ENCODE measurements around the gene ZC3H10.

The ZC3H10 gene

GRCh38 chr12:56126732-56127239 is 8.7 kb downstream of the ZC3H10 start:
- no peak overlapping the region for H3K27ac ChIP-seq (ENCODE audit: low read length)
- H3K4me1 ChIP-seq (ENCODE audit: control insufficient read depth, insufficient read depth, low read length) = no peaks in the 10 kb centered on the region; the same call in 1 of the 2 replicates
- H3K27me3 ChIP-seq (ENCODE audit: control insufficient read depth, insufficient read depth, low read length) = no peaks in the 10 kb centered on the region
- DNase-seq (ENCODE audit: low read depth, low spot score) = no peak
- H3K36me3 ChIP-seq (ENCODE audit: control insufficient read depth, insufficient read depth, low read length) = peaks cover 14% of the 10 kb centered on the region
- no peak overlapping the region for H3K4me3 ChIP-seq (ENCODE audit: low read length)
- no CpG with 5 or more reads among the region's 3 CpGs for WGBS (ENCODE audit: insufficient coverage, insufficient read length)
- H3K9me3 ChIP-seq (ENCODE audit: control insufficient read depth, insufficient read depth, low read length) = no peaks in the 10 kb centered on the region

- no CpG with 5 or more reads among the region's 8 CpGs for WGBS (ENCODE audit: insufficient coverage, insufficient read length)
- H3K36me3 ChIP-seq (ENCODE audit: control insufficient read depth, insufficient read depth, low read length) = peaks cover 21% of the 10 kb centered on the region
- DNase-seq (ENCODE audit: low read depth, low spot score) = no peak
These were observed 9.4 kb downstream of the ZC3H10 start for GRCh38 chr12:56127485-56127887.

GRCh38 chr12:56127888-56128669 is 10.0 kb downstream of the ZC3H10 start, which contains the start of gene ESYT1:
ESYT1 (plus strand) TSS chr12:56128267; CDS start chr12:56128320, 53 bp downstream.
- DNase-seq (ENCODE audit: low read depth, low spot score) = peak; percentile 100
- no peaks in the 10 kb centered on the region for H3K9me3 ChIP-seq (ENCODE audit: control insufficient read depth, insufficient read depth, low read length)
- no CpG with 5 or more reads among the region's 49 CpGs for WGBS (ENCODE audit: insufficient coverage, insufficient read length)
- H3K4me1 ChIP-seq (ENCODE audit: control insufficient read depth, insufficient read depth, low read length) = no peaks in the 10 kb centered on the region; the same call in 1 of the 2 replicates
- no peaks in the 10 kb centered on the region for H3K27me3 ChIP-seq (ENCODE audit: control insufficient read depth, insufficient read depth, low read length)
- peak within 1 kb of the TSS; percentile 70 for H3K4me3 ChIP-seq (ENCODE audit: low read length)
- H3K36me3 ChIP-seq (ENCODE audit: control insufficient read depth, insufficient read depth, low read length) = peaks cover 23% of the 10 kb centered on the region
- H3K27ac ChIP-seq (ENCODE audit: low read length) = no peak within 1 kb of the TSS

More at GRCh38 chr12:56127485-56127887, 9.4 kb downstream of the ZC3H10 start:
- H3K9me3 ChIP-seq (ENCODE audit: control insufficient read depth, insufficient read depth, low read length) = no peaks in the 10 kb centered on the region
- H3K27me3 ChIP-seq (ENCODE audit: control insufficient read depth, insufficient read depth, low read length) = no peaks in the 10 kb centered on the region
- H3K4me3 ChIP-seq (ENCODE audit: low read length) = peak overlapping the region; percentile 13; the same call in 1 of the 2 replicates
- H3K4me1 ChIP-seq (ENCODE audit: control insufficient read depth, insufficient read depth, low read length) = no peaks in the 10 kb centered on the region; the same call in 1 of the 2 replicates
- H3K27ac ChIP-seq (ENCODE audit: low read length) = no peak overlapping the region

GRCh38 chr12:56128670-56129205 is 10.7 kb downstream of the ZC3H10 start:
- Histone ChIP-seq H3K36me3 (ENCODE audit: control insufficient read depth, insufficient read depth, low read length) (peaks cover 29% of the 10 kb centered on the region), H3K27me3 (ENCODE audit: control insufficient read depth, insufficient read depth, low read length) (no peaks in the 10 kb centered on the region), H3K4me3 (ENCODE audit: low read length) (peak overlapping the region; percentile 70), H3K4me1 (ENCODE audit: control insufficient read depth, insufficient read depth, low read length) (no peaks in the 10 kb centered on the region; the same call in 1 of the 2 replicates), H3K9me3 (ENCODE audit: control insufficient read depth, insufficient read depth, low read length) (no peaks in the 10 kb centered on the region), H3K27ac (ENCODE audit: low read length) (no peak overlapping the region)
- no peak for DNase-seq (ENCODE audit: low read depth, low spot score)
- no CpG with 5 or more reads among the region's 20 CpGs for WGBS (ENCODE audit: insufficient coverage, insufficient read length)

- no peaks in the 10 kb centered on the region; the same call in 1 of the 2 replicates for H3K4me1 ChIP-seq (ENCODE audit: control insufficient read depth, insufficient read depth, low read length)
- no CpG with 5 or more reads among the region's 29 CpGs for WGBS (ENCODE audit: insufficient coverage, insufficient read length)
- peaks cover 34% of the 10 kb centered on the region for H3K36me3 ChIP-seq (ENCODE audit: control insufficient read depth, insufficient read depth, low read length)
- no peak overlapping the region for H3K27ac ChIP-seq (ENCODE audit: low read length)
- H3K9me3 ChIP-seq (ENCODE audit: control insufficient read depth, insufficient read depth, low read length) = no peaks in the 10 kb centered on the region
- DNase-seq (ENCODE audit: low read depth, low spot score) = no peak
- no peaks in the 10 kb centered on the region for H3K27me3 ChIP-seq (ENCODE audit: control insufficient read depth, insufficient read depth, low read length)
- peak overlapping the region; percentile 70; the same call in 1 of the 2 replicates for H3K4me3 ChIP-seq (ENCODE audit: low read length)
These were observed 11.3 kb downstream of the ZC3H10 start for GRCh38 chr12:56129206-56129941.

- no peaks in the 10 kb centered on the region for H3K9me3 ChIP-seq (ENCODE audit: control insufficient read depth, insufficient read depth, low read length)
- no CpG with 5 or more reads among the region's 22 CpGs for WGBS (ENCODE audit: insufficient coverage, insufficient read length)
- no peak overlapping the region for H3K4me3 ChIP-seq (ENCODE audit: low read length)
- H3K36me3 ChIP-seq (ENCODE audit: control insufficient read depth, insufficient read depth, low read length) = peaks cover 34% of the 10 kb centered on the region
- no peak for DNase-seq (ENCODE audit: low read depth, low spot score)
- H3K4me1 ChIP-seq (ENCODE audit: control insufficient read depth, insufficient read depth, low read length) = no peaks in the 10 kb centered on the region; the same call in 1 of the 2 replicates
- H3K27me3 ChIP-seq (ENCODE audit: control insufficient read depth, insufficient read depth, low read length) = no peaks in the 10 kb centered on the region
- H3K27ac ChIP-seq (ENCODE audit: low read length) = no peak overlapping the region
These were observed 12.0 kb downstream of the ZC3H10 start for GRCh38 chr12:56129942-56130495.

- no peaks in the 10 kb centered on the region for H3K27me3 ChIP-seq (ENCODE audit: control insufficient read depth, insufficient read depth, low read length)
- H3K27ac ChIP-seq (ENCODE audit: low read length) = no peak overlapping the region
- no peak for DNase-seq (ENCODE audit: low read depth, low spot score)
- H3K9me3 ChIP-seq (ENCODE audit: control insufficient read depth, insufficient read depth, low read length) = no peaks in the 10 kb centered on the region
- WGBS (ENCODE audit: insufficient coverage, insufficient read length) = no CpG with 5 or more reads among the region's 4 CpGs
- H3K36me3 ChIP-seq (ENCODE audit: control insufficient read depth, insufficient read depth, low read length) = peaks cover 34% of the 10 kb centered on the region
- H3K4me1 ChIP-seq (ENCODE audit: control insufficient read depth, insufficient read depth, low read length) = no peaks in the 10 kb centered on the region; the same call in 1 of the 2 replicates
- H3K4me3 ChIP-seq (ENCODE audit: low read length) = no peak overlapping the region
These were observed 12.8 kb downstream of the ZC3H10 start for GRCh38 chr12:56130876-56131275.

- H3K4me3 ChIP-seq (ENCODE audit: low read length) = no peak overlapping the region
- no peaks in the 10 kb centered on the region for H3K4me1 ChIP-seq (ENCODE audit: control insufficient read depth, insufficient read depth, low read length)
- H3K27ac ChIP-seq (ENCODE audit: low read length) = no peak overlapping the region
- WGBS (ENCODE audit: insufficient coverage, insufficient read length) = no CpG with 5 or more reads among the region's 6 CpGs
- H3K27me3 ChIP-seq (ENCODE audit: control insufficient read depth, insufficient read depth, low read length) = no peaks in the 10 kb centered on the region
- H3K36me3 ChIP-seq (ENCODE audit: control insufficient read depth, insufficient read depth, low read length) = peaks cover 52% of the 10 kb centered on the region
- no peaks in the 10 kb centered on the region for H3K9me3 ChIP-seq (ENCODE audit: control insufficient read depth, insufficient read depth, low read length)
- DNase-seq (ENCODE audit: low read depth, low spot score) = no peak
These were observed 16.8 kb downstream of the ZC3H10 start for GRCh38 chr12:56134897-56135296.

- WGBS (ENCODE audit: insufficient coverage, insufficient read length) = no CpG with 5 or more reads among the region's 14 CpGs
- Histone ChIP-seq H3K4me1 (ENCODE audit: control insufficient read depth, insufficient read depth, low read length) (no peaks in the 10 kb centered on the region), H3K27me3 (ENCODE audit: control insufficient read depth, insufficient read depth, low read length) (no peaks in the 10 kb centered on the region), H3K9me3 (ENCODE audit: control insufficient read depth, insufficient read depth, low read length) (no peaks in the 10 kb centered on the region), H3K4me3 (ENCODE audit: low read length) (no peak overlapping the region), H3K27ac (ENCODE audit: low read length) (no peak overlapping the region), H3K36me3 (ENCODE audit: control insufficient read depth, insufficient read depth, low read length) (peaks cover 46% of the 10 kb centered on the region)
- no peak for DNase-seq (ENCODE audit: low read depth, low spot score)
These were observed 19.9 kb downstream of the ZC3H10 start for GRCh38 chr12:56137853-56138571.

Measured in iPS DF 6.9 (cell line).